ENCODE results near the gene CLUH.

DNA sequence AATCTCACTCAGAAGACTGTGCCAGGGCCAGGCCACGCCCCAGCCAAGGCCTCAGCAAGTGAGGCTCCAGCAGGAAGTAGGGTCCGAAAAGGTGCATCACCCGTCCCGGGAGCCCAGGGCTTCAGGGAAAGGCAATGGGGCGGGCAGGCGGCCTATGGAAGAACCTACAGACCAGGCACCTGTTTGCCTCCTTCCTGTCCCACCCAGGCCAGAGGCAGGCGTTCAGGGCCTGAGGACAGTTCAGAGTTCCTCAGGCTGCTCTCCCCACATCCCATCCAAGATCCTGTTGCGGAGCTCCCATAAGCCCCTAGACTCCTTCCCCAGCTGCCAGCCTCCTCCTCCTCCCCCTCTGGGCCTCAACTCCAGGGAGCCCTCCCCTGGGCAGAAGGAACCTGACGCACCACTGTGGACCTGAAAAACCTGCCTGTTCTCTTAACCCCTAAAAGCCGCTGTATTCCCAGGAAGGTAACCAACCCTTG lies 2.3 kb downstream of the CLUH start:
- TF ChIP-seq RAD21 (conservative IDR thresholded peaks at IDR 0.05 in 1 of 2, IDR thresholded peaks at IDR 0.05 in 1 of 2) (no peak), HDAC2 (IDR thresholded peaks at IDR 0.05) (no peak)
- TF ChIP-seq, protein P1, sequence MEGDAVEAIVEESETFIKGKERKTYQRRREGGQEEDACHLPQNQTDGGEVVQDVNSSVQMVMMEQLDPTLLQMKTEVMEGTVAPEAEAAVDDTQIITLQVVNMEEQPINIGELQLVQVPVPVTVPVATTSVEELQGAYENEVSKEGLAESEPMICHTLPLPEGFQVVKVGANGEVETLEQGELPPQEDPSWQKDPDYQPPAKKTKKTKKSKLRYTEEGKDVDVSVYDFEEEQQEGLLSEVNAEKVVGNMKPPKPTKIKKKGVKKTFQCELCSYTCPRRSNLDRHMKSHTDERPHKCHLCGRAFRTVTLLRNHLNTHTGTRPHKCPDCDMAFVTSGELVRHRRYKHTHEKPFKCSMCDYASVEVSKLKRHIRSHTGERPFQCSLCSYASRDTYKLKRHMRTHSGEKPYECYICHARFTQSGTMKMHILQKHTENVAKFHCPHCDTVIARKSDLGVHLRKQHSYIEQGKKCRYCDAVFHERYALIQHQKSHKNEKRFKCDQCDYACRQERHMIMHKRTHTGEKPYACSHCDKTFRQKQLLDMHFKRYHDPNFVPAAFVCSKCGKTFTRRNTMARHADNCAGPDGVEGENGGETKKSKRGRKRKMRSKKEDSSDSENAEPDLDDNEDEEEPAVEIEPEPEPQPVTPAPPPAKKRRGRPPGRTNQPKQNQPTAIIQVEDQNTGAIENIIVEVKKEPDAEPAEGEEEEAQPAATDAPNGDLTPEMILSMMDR (IDR thresholded peaks at IDR 0.05) = no peak

Measured in A549 (cell line).